IMR-90 (cell line): ENCODE results near the gene UBL7. TPM values are rescaled to one million over a fixed set of nuclear protein-coding genes. Genes with fewer than 3 reads are reported as not detected.

Source experiments
- ATAC-seq: fragments of 200-7000 bp; cut with Tn5 transposase; 2 replicates; pipeline ENCODE4 v1.9.1; 2020; ENCODE audit warnings: low read depth, mild to moderate bottlenecking, moderate library complexity
- BruUV-seq: library from RNA; stranded (reverse); fragments of 400-500 nt; replicated peaks from 2 replicates; lab custom pipeline; 2021; lab: Mats Ljungman, UMichigan
- CTCF ChIA-PET: fragments of 300-600 bp; formaldehyde crosslinking; extraction: SDS; loops from one replicate; lab custom pipeline; 2021; ENCODE audit warnings: antibody characterized with exemption; lab: Yijun Ruan, JAX
- POLR2A ChIA-PET: fragments of 300-600 bp; sonication (Branson Sonifier 250); formaldehyde crosslinking; loops from one replicate; lab custom pipeline; 2022; ENCODE audit warnings: antibody characterized with exemption; ENCODE audit not compliant: unreplicated experiment; lab: Charles Lee
- DNase-seq: peaks from one replicate; pipeline ENCODE4 v3.0.0; 2013
- H2AFZ ChIP-seq: replicated peaks from 2 replicates; pipeline ENCODE3; 2013; ENCODE audit warnings: low read length, mild to moderate bottlenecking; ENCODE audit not compliant: poor library complexity
- H2AK5ac ChIP-seq: 2 replicates; pipeline ENCODE4 v1.6.1; 2013; ENCODE audit warnings: low read depth, low read length, inconsistent platforms
- H2AK9ac ChIP-seq: replicated peaks from 2 replicates; pipeline ENCODE3; 2013; ENCODE audit warnings: mild to moderate bottlenecking, low read depth, low read length, moderate library complexity; ENCODE audit not compliant: poor library complexity
- H2BK120ac ChIP-seq: 2 replicates; pipeline ENCODE4 v1.6.1; 2013; ENCODE audit warnings: low read depth, low read length, inconsistent platforms
- H2BK15ac ChIP-seq: 3 replicates; pipeline ENCODE4 v1.6.1; 2013; ENCODE audit warnings: low read depth, low read length, inconsistent platforms
- H2BK20ac ChIP-seq: 2 replicates; pipeline ENCODE4 v1.6.1; 2013; ENCODE audit warnings: low read depth, mild to moderate bottlenecking, inconsistent platforms, low read length, moderate library complexity
- H2BK5ac ChIP-seq: 2 replicates; pipeline ENCODE4 v1.6.1; 2013; ENCODE audit warnings: mild to moderate bottlenecking, low read depth, low read length, inconsistent platforms; ENCODE audit not compliant: poor library complexity, severe bottlenecking
- H3K14ac ChIP-seq: replicated peaks from 2 replicates; pipeline ENCODE4 v1.6.1; 2013; ENCODE audit warnings: low read depth, low read length, inconsistent platforms
- H3K18ac ChIP-seq: 2 replicates; pipeline ENCODE4 v1.6.1; 2013; ENCODE audit warnings: low read depth, low read length, control low read depth
- H3K23ac ChIP-seq: 2 replicates; pipeline ENCODE4 v1.6.1; 2013; ENCODE audit warnings: low read depth, low read length, inconsistent platforms
- H3K27ac ChIP-seq: 2 replicates; pipeline ENCODE4 v1.5.1; 2013; ENCODE audit warnings: mild to moderate bottlenecking, control low read depth, low read length; ENCODE audit not compliant: insufficient read depth
- H3K27me3 ChIP-seq: 2 replicates; pipeline ENCODE4 v1.6.1; 2013; ENCODE audit warnings: low read length; ENCODE audit not compliant: control insufficient read depth, insufficient read depth
- H3K36me3 ChIP-seq: 2 replicates; pipeline ENCODE4 v1.6.1; 2013; ENCODE audit warnings: low read length, mixed read lengths; ENCODE audit not compliant: control insufficient read depth, insufficient read depth
- H3K4ac ChIP-seq: 2 replicates; pipeline ENCODE4 v1.6.1; 2013; ENCODE audit warnings: low read depth, low read length, inconsistent platforms
- H3K4me1 ChIP-seq: 2 replicates; pipeline ENCODE4 v1.6.1; 2013; ENCODE audit warnings: low read length, mixed read lengths; ENCODE audit not compliant: control insufficient read depth, insufficient read depth
- H3K4me2 ChIP-seq: 2 replicates; pipeline ENCODE4 v1.6.1; 2013; ENCODE audit warnings: low read depth, mild to moderate bottlenecking, control low read depth, low read length, moderate library complexity
- H3K4me3 ChIP-seq: 2 replicates; pipeline ENCODE4 v1.5.1; 2013; ENCODE audit warnings: low read depth, mild to moderate bottlenecking, control low read depth, low read length, moderate library complexity; ENCODE audit not compliant: insufficient read depth
- H3K56ac ChIP-seq: 2 replicates; pipeline ENCODE4 v1.6.1; 2013; ENCODE audit warnings: low read length, inconsistent platforms; ENCODE audit not compliant: insufficient read depth; ENCODE audit errors: extremely low read depth
- H3K79me1 ChIP-seq, 2 experiments: 2 replicates each; pipeline ENCODE4 v1.6.1; 2013; ENCODE audit warnings: low read length in 2 of 2, inconsistent platforms in 1 of 2, low read depth in 1 of 2
- H3K9ac ChIP-seq: 2 replicates; pipeline ENCODE4 v1.6.1; 2013; ENCODE audit warnings: low read depth, low read length, control low read depth
- H3K9me1 ChIP-seq: 2 replicates; pipeline ENCODE4 v1.6.1; 2013; ENCODE audit warnings: low read length, inconsistent platforms; ENCODE audit not compliant: insufficient read depth
- H3K9me3 ChIP-seq: 2 replicates; pipeline ENCODE4 v1.6.1; 2013; ENCODE audit warnings: low read length; ENCODE audit not compliant: control insufficient read depth, insufficient read depth
- H4K20me1 ChIP-seq: 2 replicates; pipeline ENCODE4 v1.6.1; 2013; ENCODE audit warnings: low read length, inconsistent platforms; ENCODE audit not compliant: insufficient read depth
- H4K5ac ChIP-seq: 2 replicates; pipeline ENCODE4 v1.6.1; 2013; ENCODE audit warnings: mild to moderate bottlenecking, low read depth, low read length, control low read depth
- H4K8ac ChIP-seq, 2 experiments: 2 replicates each; pipeline ENCODE4 v1.6.1; 2013; ENCODE audit warnings: low read depth in 2 of 2, low read length in 2 of 2, control low read depth in 1 of 2, inconsistent platforms in 1 of 2
- H4K91ac ChIP-seq: 2 replicates; pipeline ENCODE4 v1.6.1; 2013; ENCODE audit warnings: low read depth, low read length, inconsistent platforms; ENCODE audit not compliant: insufficient read depth
- BHLHE40 ChIP-seq: fragments of 150-350 bp; IDR thresholded peaks from 2 replicates; pipeline ENCODE4 v1.6.1; 2016; ENCODE audit warnings: mild to moderate bottlenecking, low read depth, low read length
- CEBPB ChIP-seq: IDR thresholded peaks from 2 replicates; pipeline ENCODE4 v1.6.1; 2012; ENCODE audit warnings: low read depth, low read length, improper control_type of control experiment
- CHD1 ChIP-seq: IDR thresholded peaks from 2 replicates; pipeline ENCODE4 v1.6.1; 2012; ENCODE audit warnings: low read depth, low read length, improper control_type of control experiment
- CTCF ChIP-seq: conservative IDR thresholded peaks from 2 replicates; pipeline ENCODE4 v1.5.1; 2012; ENCODE audit warnings: mild to moderate bottlenecking, low read depth, low read length, improper control_type of control experiment
- FOS ChIP-seq: fragments of 150-350 bp; IDR thresholded peaks from 2 replicates; pipeline ENCODE4 v1.6.1; 2016; ENCODE audit warnings: low read depth, low read length
- MAFK ChIP-seq: IDR thresholded peaks from 2 replicates; pipeline ENCODE4 v1.6.1; 2012; ENCODE audit warnings: low read depth, low read length, improper control_type of control experiment
- MAZ ChIP-seq: IDR thresholded peaks from 2 replicates; pipeline ENCODE4 v1.6.1; 2012; ENCODE audit warnings: low read depth, mild to moderate bottlenecking, low read length, improper control_type of control experiment, moderate library complexity, borderline replicate concordance
- MXI1 ChIP-seq: IDR thresholded peaks from 2 replicates; pipeline ENCODE4 v1.6.1; 2012; ENCODE audit warnings: low read depth, mild to moderate bottlenecking, low read length, moderate library complexity, borderline replicate concordance
- POLR2A ChIP-seq: IDR thresholded peaks from 2 replicates; pipeline ENCODE4 v1.6.1; 2012; ENCODE audit warnings: mild to moderate bottlenecking, low read depth, low read length
- RAD21 ChIP-seq: IDR thresholded peaks from 2 replicates; pipeline ENCODE4 v1.6.1; 2012; ENCODE audit warnings: low read length, improper control_type of control experiment
- RCOR1 ChIP-seq: IDR thresholded peaks from 2 replicates; pipeline ENCODE4 v1.6.1; 2012; ENCODE audit warnings: mild to moderate bottlenecking, low read length, improper control_type of control experiment; ENCODE audit not compliant: insufficient replicate concordance
- RFX5 ChIP-seq: IDR thresholded peaks from 2 replicates; pipeline ENCODE4 v1.8.0; 2012; ENCODE audit warnings: low read depth, mild to moderate bottlenecking, low read length, moderate library complexity
- SMC3 ChIP-seq: fragments of 150-350 bp; IDR thresholded peaks from 2 replicates; pipeline ENCODE4 v1.6.1; 2016; ENCODE audit warnings: low read depth, mild to moderate bottlenecking, antibody characterized with exemption, low read length, moderate library complexity
- USF2 ChIP-seq: fragments of 150-350 bp; IDR thresholded peaks from 2 replicates; pipeline ENCODE4 v1.6.1; 2017; ENCODE audit warnings: mild to moderate bottlenecking, antibody characterized with exemption, low read length, low read depth
- WGBS, 2 experiments: methylation state at CpG; one replicate each; pipeline versions ENCODE4 v1.1.5 to v1.1.7; 2013; ENCODE audit warnings: missing lambda C conversion rate in 2 of 2; ENCODE audit not compliant: insufficient read length in 1 of 2; ENCODE audit errors: extremely low coverage in 2 of 2; 5-methylcytosine and 5-hydroxymethylcytosine counted together
- dilution Hi-C: fragments of 300-500 bp; cut with HindIII; formaldehyde crosslinking; loops from one replicate; pipeline ENCODE4 v1.14.3; 2018; ENCODE audit warnings: low sequenced_read_pairs; ENCODE audit not compliant: unreplicated experiment
- in situ Hi-C: fragments of 300-500 bp; cut with MboI; formaldehyde crosslinking; loops from 3 replicates; pipeline ENCODE4 v1.14.3; 2019; ENCODE audit warnings: low sequenced_read_pairs, inconsistent platforms, mixed read lengths
- intact Hi-C: fragments of 100-400 bp; cut with micrococcal nuclease; formaldehyde crosslinking; loops from 2 replicates; pipeline ENCODE4 v1.10.0; 2022
- polyA plus RNA-seq, 3 experiments: library from polyadenylated mRNA; depleted of rRNA; stranded (reverse); fragments of >200 nt; gene quantifications; 2 replicates each; pipeline ENCODE4 v1.2.3, GENCODE V29; 2012; ENCODE audit warnings: low replicate concordance in 1 of 3
- total RNA-seq: library from RNA; depleted of rRNA; stranded (reverse); fragments of >200 nt; gene quantifications from 2 replicates; pipeline ENCODE4 v1.2.3, GENCODE V29; 2012

The UBL7 gene
- total and polyA plus RNA-seq, 2 of the 4 experiments (the other 2 are of a cell fraction) = 68.1 to 78.4 TPM

GRCh38 chr15:74396445-74397238 is 64.3 kb downstream of the UBL7 start:
- Histone ChIP-seq H3K4ac (peak overlapping the region; percentile 96), H3K23ac (peak overlapping the region; percentile 36; the same call in 1 of the 2 replicates), H3K27me3 (no peaks in the 10 kb centered on the region), H2AK5ac (peak overlapping the region; percentile 92), H2BK15ac (peak overlapping the region; percentile 73; the same call in 1 of the 3 replicates), H3K9ac (peak overlapping the region; percentile 8; the same call in 1 of the 2 replicates), H2BK5ac (peak overlapping the region; percentile 93), H2BK20ac (peak overlapping the region; percentile 35; the same call in 1 of the 2 replicates), H3K4me2 (no peak overlapping the region), H3K4me3 (no peak overlapping the region), H4K8ac (peak overlapping the region; percentile 76 to 89), H3K27ac (peak overlapping the region; percentile 11; the same call in 1 of the 2 replicates), H4K5ac (peak overlapping the region; percentile 87; the same call in 1 of the 2 replicates), H4K20me1 (no peaks in the 10 kb centered on the region), H3K18ac (peak overlapping the region; percentile 5; the same call in 1 of the 2 replicates), H2BK120ac (peak overlapping the region; percentile 76), H3K4me1 (peaks cover 47% of the 10 kb centered on the region), H3K79me1 (peaks cover 0 to 30% of the 10 kb centered on the region in 2 experiments; a peak in 3 of 4 replicates), H2AK9ac (peak overlapping the region; percentile 97), H3K56ac (no peak overlapping the region), H3K14ac (peak overlapping the region; percentile 14), H4K91ac (peak overlapping the region; percentile 84), H3K9me3 (no peaks in the 10 kb centered on the region), H3K36me3 (no peaks in the 10 kb centered on the region), H3K9me1 (peaks cover 36% of the 10 kb centered on the region), H2AFZ (peak overlapping the region; percentile 76)
- BruUV-seq = no TSS peak
- intact Hi-C loops (no loop called here), dilution Hi-C loops (no loop called here), in situ Hi-C loops (no loop called here)
- CTCF ChIA-PET = no interaction called here
- ATAC-seq = peak; percentile 18; the same call in 1 of the 2 replicates
- DNase-seq = peak; percentile 89
- WGBS, 2 experiments = no CpG with 5 or more reads among the region's 9 CpGs
- POLR2A ChIA-PET = no interaction called here
- no peak; the same call in 1 of the 2 replicates for TF ChIP-seq POLR2A
- peak; percentile 50 for TF ChIP-seq BHLHE40
- no peak for TF ChIP-seq MAFK
- peak; percentile 56; the same call in 1 of the 2 replicates for TF ChIP-seq CEBPB
- TF ChIP-seq MXI1 = no peak
- no peak; the same call in 1 of the 2 replicates for TF ChIP-seq MAZ
- TF ChIP-seq RFX5 = no peak
- no peak for TF ChIP-seq CHD1
- TF ChIP-seq SMC3 = peak; percentile 2; the same call in 1 of the 2 replicates
- TF ChIP-seq RAD21 = no peak
- 0 out of 2 replicates have a peak, but pooled peaks have one; percentile 20 for TF ChIP-seq USF2
- peak; percentile 92 for TF ChIP-seq FOS
- TF ChIP-seq RCOR1 = no peak
- TF ChIP-seq CTCF = 0 out of 2 replicates have a peak, but pooled peaks have one; percentile 12
